GM12875 (cell line): Measurements from ENCODE around the gene SLC4A9.

Experiments
- H3K4me3 ChIP-seq: one replicate; pipeline ENCODE4 v1.5.1; 2011; ENCODE audit warnings: low read depth, low read length, control low read depth
- TF ChIP-seq, protein P1 (sequence below): IDR thresholded peaks from 2 replicates; pipeline ENCODE4 v1.5.1; 2011; ENCODE audit warnings: low read depth, mild to moderate bottlenecking, control low read depth, inconsistent platforms, low read length, moderate library complexity, borderline replicate concordance; ENCODE audit not compliant: insufficient read depth

Gene SLC4A9, protein sequence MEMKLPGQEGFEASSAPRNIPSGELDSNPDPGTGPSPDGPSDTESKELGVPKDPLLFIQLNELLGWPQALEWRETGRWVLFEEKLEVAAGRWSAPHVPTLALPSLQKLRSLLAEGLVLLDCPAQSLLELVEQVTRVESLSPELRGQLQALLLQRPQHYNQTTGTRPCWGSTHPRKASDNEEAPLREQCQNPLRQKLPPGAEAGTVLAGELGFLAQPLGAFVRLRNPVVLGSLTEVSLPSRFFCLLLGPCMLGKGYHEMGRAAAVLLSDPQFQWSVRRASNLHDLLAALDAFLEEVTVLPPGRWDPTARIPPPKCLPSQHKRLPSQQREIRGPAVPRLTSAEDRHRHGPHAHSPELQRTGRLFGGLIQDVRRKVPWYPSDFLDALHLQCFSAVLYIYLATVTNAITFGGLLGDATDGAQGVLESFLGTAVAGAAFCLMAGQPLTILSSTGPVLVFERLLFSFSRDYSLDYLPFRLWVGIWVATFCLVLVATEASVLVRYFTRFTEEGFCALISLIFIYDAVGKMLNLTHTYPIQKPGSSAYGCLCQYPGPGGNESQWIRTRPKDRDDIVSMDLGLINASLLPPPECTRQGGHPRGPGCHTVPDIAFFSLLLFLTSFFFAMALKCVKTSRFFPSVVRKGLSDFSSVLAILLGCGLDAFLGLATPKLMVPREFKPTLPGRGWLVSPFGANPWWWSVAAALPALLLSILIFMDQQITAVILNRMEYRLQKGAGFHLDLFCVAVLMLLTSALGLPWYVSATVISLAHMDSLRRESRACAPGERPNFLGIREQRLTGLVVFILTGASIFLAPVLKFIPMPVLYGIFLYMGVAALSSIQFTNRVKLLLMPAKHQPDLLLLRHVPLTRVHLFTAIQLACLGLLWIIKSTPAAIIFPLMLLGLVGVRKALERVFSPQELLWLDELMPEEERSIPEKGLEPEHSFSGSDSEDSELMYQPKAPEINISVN

DNA sequence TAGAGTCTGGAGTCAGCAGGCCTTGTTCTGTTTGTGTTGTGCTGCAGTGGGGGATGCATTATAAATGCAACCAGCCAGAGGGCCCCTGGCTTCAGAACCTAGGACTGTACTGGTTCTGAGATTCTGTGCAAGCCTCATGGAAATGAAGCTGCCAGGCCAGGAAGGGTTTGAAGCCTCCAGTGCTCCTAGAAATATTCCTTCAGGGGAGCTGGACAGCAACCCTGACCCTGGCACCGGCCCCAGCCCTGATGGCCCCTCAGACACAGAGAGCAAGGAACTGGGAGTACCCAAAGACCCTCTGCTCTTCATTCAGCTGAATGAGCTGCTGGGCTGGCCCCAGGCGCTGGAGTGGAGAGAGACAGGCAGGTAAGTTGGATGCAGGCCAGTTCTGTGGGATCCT lies at the start of gene SLC4A9:
Gene SLC4A9, plus strand, starts transcription at position 94 of the 400 bp plus-strand sequence. Its CDS starts 43 bp downstream, at position 137.
- no peak within 1 kb of the TSS for H3K4me3 ChIP-seq
- TF ChIP-seq, protein P1, sequence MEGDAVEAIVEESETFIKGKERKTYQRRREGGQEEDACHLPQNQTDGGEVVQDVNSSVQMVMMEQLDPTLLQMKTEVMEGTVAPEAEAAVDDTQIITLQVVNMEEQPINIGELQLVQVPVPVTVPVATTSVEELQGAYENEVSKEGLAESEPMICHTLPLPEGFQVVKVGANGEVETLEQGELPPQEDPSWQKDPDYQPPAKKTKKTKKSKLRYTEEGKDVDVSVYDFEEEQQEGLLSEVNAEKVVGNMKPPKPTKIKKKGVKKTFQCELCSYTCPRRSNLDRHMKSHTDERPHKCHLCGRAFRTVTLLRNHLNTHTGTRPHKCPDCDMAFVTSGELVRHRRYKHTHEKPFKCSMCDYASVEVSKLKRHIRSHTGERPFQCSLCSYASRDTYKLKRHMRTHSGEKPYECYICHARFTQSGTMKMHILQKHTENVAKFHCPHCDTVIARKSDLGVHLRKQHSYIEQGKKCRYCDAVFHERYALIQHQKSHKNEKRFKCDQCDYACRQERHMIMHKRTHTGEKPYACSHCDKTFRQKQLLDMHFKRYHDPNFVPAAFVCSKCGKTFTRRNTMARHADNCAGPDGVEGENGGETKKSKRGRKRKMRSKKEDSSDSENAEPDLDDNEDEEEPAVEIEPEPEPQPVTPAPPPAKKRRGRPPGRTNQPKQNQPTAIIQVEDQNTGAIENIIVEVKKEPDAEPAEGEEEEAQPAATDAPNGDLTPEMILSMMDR = no peak

DNA sequence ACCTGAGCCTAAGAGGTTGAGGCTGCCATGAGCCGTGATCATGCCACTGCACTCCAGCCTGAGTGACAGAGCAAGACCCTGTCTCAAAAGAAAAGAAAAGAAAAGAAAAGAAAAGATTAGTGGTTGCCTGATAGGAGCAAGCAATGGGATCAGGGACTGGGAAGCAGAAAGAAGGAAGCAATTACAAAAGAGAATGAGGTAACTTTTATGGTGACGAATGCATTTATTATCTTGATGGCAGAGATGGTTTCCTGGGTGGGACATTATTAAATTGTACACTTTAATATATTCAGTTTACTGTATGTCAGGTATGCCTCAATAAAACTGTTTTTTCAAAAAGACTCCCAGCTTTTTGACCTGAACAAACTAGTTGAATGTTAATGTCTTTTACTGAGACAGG lies 49.6 kb upstream of the SLC4A9 start:
- TF ChIP-seq, protein P1 = no peak
- H3K4me3 ChIP-seq = no peak overlapping the region

DNA sequence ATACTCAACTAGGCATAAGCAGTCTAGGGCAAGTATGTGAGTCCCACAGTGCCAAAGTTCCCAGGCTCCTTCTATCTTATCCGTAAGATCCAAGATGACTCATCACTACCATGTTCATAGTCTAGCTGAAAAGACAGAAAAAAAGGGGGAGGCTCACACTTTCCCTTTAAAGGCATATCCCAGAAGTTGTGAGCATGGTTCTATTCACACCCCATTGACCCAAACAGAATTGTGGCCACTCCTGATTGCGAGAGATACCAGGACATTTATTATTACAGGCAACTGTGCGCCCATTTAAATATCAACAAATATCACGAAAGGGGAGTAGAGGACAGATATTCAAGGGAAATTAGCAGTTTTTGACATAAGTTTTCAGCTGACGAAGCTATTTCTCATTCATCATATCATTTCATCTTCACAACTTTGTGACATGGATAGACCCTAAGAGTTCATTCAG lies 49.0 kb upstream of the SLC4A9 start:
- no peak overlapping the region for H3K4me3 ChIP-seq
- TF ChIP-seq, protein P1 = no peak

DNA sequence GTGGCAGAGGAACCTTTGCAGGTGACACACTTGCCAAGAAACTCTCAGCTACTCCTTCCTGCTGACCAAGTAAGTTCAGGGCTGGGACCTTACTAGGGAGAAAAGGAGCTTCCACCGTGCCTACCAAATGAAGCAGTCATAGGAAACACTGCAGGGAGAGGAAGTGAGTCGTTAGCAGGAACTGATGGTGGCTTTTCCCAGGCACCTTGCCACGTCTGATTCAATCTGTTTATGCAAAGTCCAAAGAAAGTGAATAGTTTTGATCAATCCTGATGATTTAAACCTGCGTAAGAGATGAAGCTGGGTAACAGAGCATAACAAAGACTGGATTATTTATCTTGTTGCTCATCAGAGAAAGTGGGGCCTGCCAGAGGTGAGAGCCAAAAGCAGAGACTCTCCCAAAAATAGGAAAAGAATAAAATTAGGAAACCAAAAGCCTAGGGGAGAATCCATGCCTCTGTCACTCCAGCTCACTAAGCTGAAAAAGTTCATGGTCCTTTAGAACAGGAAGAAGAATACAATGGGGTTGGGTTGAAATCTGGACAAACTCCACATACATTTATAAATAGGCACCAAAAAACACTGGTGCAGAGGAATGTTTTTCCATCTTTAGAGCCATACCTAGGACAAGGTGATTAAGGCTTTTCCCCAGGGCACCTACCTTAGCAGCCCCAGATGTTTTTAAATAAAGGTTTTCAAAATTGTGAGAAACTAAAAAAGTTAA lies 47.8 kb upstream of the SLC4A9 start:
- TF ChIP-seq, protein P1 = no peak

DNA sequence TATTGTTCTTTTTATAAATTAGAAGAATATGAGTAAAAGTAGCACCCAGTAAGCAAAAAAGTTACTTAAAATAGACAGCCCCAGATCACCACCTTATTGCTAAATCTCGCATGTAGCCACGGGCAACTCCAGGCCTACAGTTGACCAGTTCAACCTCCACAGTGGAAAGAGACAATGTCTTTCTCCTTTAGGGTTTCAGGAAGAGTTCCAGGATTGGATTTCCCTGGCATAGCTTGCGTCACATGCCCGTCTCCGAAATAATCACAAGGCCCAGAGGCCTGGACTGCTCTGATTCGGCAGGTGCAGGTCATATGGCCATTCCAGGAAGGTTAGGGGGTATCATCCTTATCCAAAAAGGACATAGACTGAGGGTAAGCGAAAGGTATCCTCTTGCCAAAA lies 47.2 kb upstream of the SLC4A9 start:
- TF ChIP-seq, protein P1 = no peak

More for the DNA sequence above, 47.8 kb upstream of the SLC4A9 start:
- H3K4me3 ChIP-seq = no peak overlapping the region

DNA sequence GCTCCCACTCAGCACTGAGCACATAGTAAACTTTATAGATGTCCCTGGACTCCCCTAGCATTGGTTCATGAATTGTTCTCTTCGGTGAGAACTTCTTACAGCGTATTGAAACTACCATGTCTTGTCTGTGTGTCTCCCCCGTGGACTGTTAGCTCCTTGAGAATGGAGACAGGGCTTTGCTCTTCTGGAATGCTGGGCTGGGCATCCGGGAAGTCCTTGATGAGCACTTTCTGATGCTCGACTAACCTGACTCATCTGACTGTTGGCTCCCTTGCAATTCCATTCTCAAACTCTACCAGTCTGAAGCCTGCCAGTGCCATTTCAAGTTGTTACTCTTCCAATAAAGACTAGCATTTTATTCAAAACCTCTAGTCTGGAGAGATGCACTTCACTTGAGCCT lies 42.1 kb upstream of the SLC4A9 start:
- TF ChIP-seq, protein P1 = no peak
- no peak overlapping the region for H3K4me3 ChIP-seq

More for the DNA sequence above, 47.2 kb upstream of the SLC4A9 start:
- H3K4me3 ChIP-seq = no peak overlapping the region
